ENCODE results near the gene FBXO46. TPM values are rescaled to one million over a fixed set of nuclear protein-coding genes. Genes with fewer than 3 reads are reported as not detected.

Gene FBXO46
- total and polyA plus RNA-seq, 2 of the 13 experiments (the other 11 are each of a cell fraction or from before 2014, with no cell fraction given), result 6.2 to 6.4 TPM

DNA sequence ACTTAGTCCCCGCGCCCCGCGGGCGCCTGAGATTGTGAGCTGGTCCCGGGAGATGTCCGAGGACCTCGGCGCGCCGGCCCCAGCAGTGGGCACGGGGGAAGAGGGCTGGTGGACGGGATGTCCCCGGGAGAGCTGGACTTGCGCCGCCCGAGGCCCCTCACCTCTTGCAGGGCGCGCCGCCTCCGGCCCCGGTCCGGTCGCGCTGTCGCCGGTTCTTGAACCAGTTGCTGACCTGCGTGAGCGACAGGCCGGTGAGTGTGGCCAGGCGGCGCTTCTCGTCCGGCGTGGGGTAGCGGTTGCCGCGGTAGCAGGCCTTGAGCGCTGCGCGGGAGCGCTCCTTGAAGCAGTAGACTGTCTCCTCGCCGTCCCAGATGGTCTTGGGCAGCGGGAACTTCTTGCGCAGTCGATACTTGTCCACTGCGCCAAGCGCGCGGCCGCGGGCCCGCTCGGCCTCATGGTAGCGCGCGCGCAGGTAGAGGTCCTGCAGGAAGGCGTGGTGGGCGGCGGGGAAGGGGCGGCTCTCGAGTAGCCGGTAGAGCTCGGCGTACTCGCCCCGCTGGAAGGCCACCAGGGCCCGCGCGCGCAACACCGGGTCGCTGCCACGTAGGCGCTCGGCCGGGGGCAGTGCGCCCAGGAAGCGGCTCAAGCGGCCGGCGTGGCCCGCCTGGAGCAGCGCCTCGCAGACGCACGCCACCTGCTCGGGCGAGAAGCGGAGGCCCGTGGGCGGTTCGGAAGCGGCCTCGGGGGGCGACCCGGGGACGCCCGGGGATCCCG is 37.4 kb upstream of the FBXO46 start (continued):
- TF ChIP-seq LRRFIP1 (CRISPR knock-in tag; conservative IDR thresholded peaks at IDR 0.05) (no peak), ZNF691 (CRISPR knock-in tag; IDR thresholded peaks at IDR 0.05; ENCODE audit: borderline replicate concordance, low read depth) (no peak), ZNF580 (CRISPR knock-in tag; IDR thresholded peaks at IDR 0.05; ENCODE audit: borderline replicate concordance, low read depth) (0 out of 2 replicates have a peak, but pooled peaks have one; percentile 8), ZNF160 (CRISPR knock-in tag; IDR thresholded peaks at IDR 0.05) (no peak), ATRX (CRISPR knock-in tag; IDR thresholded peaks at IDR 0.05; ENCODE audit: borderline replicate concordance) (no peak), KDM4B (CRISPR knock-in tag; IDR thresholded peaks at IDR 0.05) (no peak), HHEX (CRISPR knock-in tag; IDR thresholded peaks at IDR 0.05) (no peak), FOXP1 (IDR thresholded peaks at IDR 0.05) (no peak), FOXP1 (CRISPR knock-in tag; IDR thresholded peaks at IDR 0.05) (no peak), BCL6 (CRISPR knock-in tag; IDR thresholded peaks at IDR 0.05) (no peak), ZNF788 (CRISPR knock-in tag; IDR thresholded peaks at IDR 0.05; ENCODE audit: borderline replicate concordance) (0 out of 2 replicates have a peak, but pooled peaks have one; percentile 3), ARNT (IDR thresholded peaks at IDR 0.05) (no peak), ZSCAN20 (CRISPR knock-in tag; IDR thresholded peaks at IDR 0.05; ENCODE audit: borderline replicate concordance) (no peak), ZMYM4 (CRISPR knock-in tag; IDR thresholded peaks at IDR 0.05) (no peak), NFIB (CRISPR knock-in tag; IDR thresholded peaks at IDR 0.05; ENCODE audit: borderline replicate concordance) (no peak), PREB (CRISPR knock-in tag; IDR thresholded peaks at IDR 0.05) (no peak)
- TF ChIP-seq, protein P1, sequence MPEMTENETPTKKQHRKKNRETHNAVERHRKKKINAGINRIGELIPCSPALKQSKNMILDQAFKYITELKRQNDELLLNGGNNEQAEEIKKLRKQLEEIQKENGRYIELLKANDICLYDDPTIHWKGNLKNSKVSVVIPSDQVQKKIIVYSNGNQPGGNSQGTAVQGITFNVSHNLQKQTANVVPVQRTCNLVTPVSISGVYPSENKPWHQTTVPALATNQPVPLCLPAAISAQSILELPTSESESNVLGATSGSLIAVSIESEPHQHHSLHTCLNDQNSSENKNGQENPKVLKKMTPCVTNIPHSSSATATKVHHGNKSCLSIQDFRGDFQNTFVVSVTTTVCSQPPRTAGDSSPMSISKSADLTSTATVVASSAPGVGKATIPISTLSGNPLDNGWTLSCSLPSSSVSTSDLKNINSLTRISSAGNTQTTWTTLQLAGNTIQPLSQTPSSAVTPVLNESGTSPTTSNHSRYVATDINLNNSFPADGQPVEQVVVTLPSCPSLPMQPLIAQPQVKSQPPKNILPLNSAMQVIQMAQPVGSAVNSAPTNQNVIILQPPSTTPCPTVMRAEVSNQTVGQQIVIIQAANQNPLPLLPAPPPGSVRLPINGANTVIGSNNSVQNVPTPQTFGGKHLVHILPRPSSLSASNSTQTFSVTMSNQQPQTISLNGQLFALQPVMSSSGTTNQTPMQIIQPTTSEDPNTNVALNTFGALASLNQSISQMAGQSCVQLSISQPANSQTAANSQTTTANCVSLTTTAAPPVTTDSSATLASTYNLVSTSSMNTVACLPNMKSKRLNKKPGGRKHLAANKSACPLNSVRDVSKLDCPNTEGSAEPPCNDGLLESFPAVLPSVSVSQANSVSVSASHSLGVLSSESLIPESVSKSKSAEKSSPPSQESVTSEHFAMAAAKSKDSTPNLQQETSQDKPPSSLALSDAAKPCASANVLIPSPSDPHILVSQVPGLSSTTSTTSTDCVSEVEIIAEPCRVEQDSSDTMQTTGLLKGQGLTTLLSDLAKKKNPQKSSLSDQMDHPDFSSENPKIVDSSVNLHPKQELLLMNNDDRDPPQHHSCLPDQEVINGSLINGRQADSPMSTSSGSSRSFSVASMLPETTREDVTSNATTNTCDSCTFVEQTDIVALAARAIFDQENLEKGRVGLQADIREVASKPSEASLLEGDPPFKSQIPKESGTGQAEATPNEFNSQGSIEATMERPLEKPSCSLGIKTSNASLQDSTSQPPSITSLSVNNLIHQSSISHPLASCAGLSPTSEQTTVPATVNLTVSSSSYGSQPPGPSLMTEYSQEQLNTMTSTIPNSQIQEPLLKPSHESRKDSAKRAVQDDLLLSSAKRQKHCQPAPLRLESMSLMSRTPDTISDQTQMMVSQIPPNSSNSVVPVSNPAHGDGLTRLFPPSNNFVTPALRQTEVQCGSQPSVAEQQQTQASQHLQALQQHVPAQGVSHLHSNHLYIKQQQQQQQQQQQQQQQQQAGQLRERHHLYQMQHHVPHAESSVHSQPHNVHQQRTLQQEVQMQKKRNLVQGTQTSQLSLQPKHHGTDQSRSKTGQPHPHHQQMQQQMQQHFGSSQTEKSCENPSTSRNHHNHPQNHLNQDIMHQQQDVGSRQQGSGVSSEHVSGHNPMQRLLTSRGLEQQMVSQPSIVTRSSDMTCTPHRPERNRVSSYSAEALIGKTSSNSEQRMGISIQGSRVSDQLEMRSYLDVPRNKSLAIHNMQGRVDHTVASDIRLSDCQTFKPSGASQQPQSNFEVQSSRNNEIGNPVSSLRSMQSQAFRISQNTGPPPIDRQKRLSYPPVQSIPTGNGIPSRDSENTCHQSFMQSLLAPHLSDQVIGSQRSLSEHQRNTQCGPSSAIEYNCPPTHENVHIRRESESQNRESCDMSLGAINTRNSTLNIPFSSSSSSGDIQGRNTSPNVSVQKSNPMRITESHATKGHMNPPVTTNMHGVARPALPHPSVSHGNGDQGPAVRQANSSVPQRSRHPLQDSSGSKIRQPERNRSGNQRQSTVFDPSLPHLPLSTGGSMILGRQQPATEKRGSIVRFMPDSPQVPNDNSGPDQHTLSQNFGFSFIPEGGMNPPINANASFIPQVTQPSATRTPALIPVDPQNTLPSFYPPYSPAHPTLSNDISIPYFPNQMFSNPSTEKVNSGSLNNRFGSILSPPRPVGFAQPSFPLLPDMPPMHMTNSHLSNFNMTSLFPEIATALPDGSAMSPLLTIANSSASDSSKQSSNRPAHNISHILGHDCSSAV (CRISPR knock-in tag; IDR thresholded peaks at IDR 0.05; ENCODE audit: borderline replicate concordance), result no peak
